ACC112 (cell line): ENCODE data around the gene ROS1.
"Not testable (repeated sequence)": the region's sequence is repeated elsewhere in the genome, so short reads cannot be mapped to it uniquely, and the experiment has no call there.

Source experiments
- H2AFZ ChIP-seq: fragments of 200-600 bp; sonication (generic); one replicate; pipeline ENCODE4 v1.6.0; 2017; ENCODE audit warnings: antibody characterized with exemption, low read length; ENCODE audit not compliant: unreplicated experiment
- H3K27ac ChIP-seq: fragments of 200-600 bp; sonication (generic); 2 replicates; pipeline ENCODE4 v1.5.1; 2014; ENCODE audit warnings: low read depth, mild to moderate bottlenecking, antibody characterized with exemption, low read length, moderate library complexity
- H3K27me3 ChIP-seq: fragments of 200-600 bp; sonication (generic); 2 replicates; pipeline ENCODE4 v1.6.1; 2014; ENCODE audit warnings: mild to moderate bottlenecking, antibody characterized with exemption, low read length, moderate library complexity, mixed read lengths; ENCODE audit not compliant: insufficient read depth
- H3K36me3 ChIP-seq: fragments of 200-600 bp; sonication (generic); 2 replicates; pipeline ENCODE4 v1.6.1; 2016; ENCODE audit warnings: mild to moderate bottlenecking, antibody characterized with exemption, low read length, moderate library complexity, mixed read lengths; ENCODE audit not compliant: insufficient read depth
- H3K4me1 ChIP-seq: fragments of 200-600 bp; sonication (generic); one replicate; pipeline ENCODE4 v1.6.1; 2016; ENCODE audit warnings: low read length, mixed read lengths; ENCODE audit not compliant: insufficient read depth, unreplicated experiment, control insufficient read depth
- H3K4me3 ChIP-seq: fragments of 200-600 bp; sonication (generic); 2 replicates; pipeline ENCODE4 v1.5.1; 2014; ENCODE audit warnings: mild to moderate bottlenecking, low read depth, low read length
- H3K79me2 ChIP-seq: fragments of 200-600 bp; sonication (generic); one replicate; pipeline ENCODE4 v1.6.0; 2016; ENCODE audit warnings: low read length; ENCODE audit not compliant: control insufficient read depth, unreplicated experiment, insufficient read depth

The ROS1 gene

GRCh38 chr6:117384659-117385058 is 41.1 kb downstream of the ROS1 start:
- Histone ChIP-seq H2AFZ (no peak overlapping the region), H3K27ac (no peak overlapping the region), H3K27me3 (no peaks in the 10 kb centered on the region), H3K79me2 (no peaks in the 10 kb centered on the region), H3K36me3 (no peaks in the 10 kb centered on the region), H3K4me3 (no peak overlapping the region), H3K4me1 (peaks cover 6% of the 10 kb centered on the region)

GRCh38 chr6:117381749-117382148 is 44.0 kb downstream of the ROS1 start:
- no peaks in the 10 kb centered on the region for H3K27me3 ChIP-seq
- H3K36me3 ChIP-seq = no peaks in the 10 kb centered on the region
- no peak overlapping the region for H3K4me3 ChIP-seq
- H2AFZ ChIP-seq = no peak overlapping the region
- no peaks in the 10 kb centered on the region for H3K79me2 ChIP-seq
- no peaks in the 10 kb centered on the region for H3K4me1 ChIP-seq
- H3K27ac ChIP-seq = no peak overlapping the region

GRCh38 chr6:117380298-117380697 is 45.4 kb downstream of the ROS1 start:
- Histone ChIP-seq H3K27me3 (no peaks in the 10 kb centered on the region), H3K4me1 (no peaks in the 10 kb centered on the region), H3K36me3 (no peaks in the 10 kb centered on the region), H3K79me2 (no peaks in the 10 kb centered on the region), H3K4me3 (no peak overlapping the region), H3K27ac (no peak overlapping the region), H2AFZ (no peak overlapping the region)

DNA sequence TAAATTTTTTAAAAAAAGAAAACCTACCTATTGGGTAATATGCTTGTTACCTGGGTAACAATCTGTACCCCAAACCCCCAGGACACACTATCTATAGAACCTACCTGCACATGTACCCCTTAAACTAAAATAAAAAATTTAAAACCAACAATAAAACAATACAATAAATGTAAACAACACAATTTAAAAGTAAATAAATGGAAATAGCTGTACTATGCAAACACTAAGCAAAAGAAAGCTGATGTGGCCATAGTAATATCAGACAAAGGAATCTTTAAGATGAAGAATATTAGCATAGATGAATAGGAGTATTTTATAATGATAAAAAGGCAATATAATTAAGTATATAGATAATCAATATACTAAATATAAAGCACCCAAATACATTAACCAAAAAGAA is 50.3 kb downstream of the ROS1 start:
- Histone ChIP-seq H3K36me3 (no peaks in the 10 kb centered on the region), H3K4me1 (no peaks in the 10 kb centered on the region), H3K4me3 (no peak overlapping the region), H3K27ac (no peak overlapping the region), H2AFZ (no peak overlapping the region), H3K27me3 (no peaks in the 10 kb centered on the region), H3K79me2 (no peaks in the 10 kb centered on the region)

DNA sequence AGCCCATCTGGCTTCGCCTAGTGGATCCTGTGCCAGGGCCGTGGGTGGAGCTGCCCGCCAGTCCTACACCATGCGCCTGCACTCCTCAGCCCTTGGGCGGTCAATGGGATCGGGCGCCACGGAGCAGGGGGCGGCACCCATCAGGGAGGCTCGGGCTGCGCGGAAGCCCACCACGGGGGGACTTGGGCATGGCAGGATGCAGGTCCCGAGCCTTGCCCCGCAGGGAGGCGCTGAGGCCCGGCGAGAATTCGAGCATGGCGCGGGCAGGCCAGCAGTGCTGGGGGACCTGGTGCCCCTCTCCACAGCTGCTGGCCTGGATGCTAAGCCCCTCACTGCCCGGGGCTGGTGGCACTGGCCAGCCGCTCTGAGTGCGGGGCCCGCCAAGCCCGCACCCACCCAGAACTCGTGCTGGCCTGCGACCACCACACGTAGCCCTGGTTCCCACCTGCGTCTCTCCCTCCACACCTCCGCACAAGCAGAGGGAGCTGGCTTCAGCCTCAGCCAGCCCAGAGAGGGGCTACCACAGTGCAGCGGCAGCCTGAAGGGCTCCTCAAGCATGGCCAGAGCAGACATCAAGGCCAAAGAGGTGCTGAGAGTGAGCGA is 52.4 kb downstream of the ROS1 start:
- Histone ChIP-seq H3K27ac (no peak overlapping the region), H3K79me2 (no peaks in the 10 kb centered on the region), H3K27me3 (no peaks in the 10 kb centered on the region), H3K36me3 (no peaks in the 10 kb centered on the region), H3K4me3 (no peak overlapping the region), H2AFZ (no peak overlapping the region), H3K4me1 (no peaks in the 10 kb centered on the region)

- not testable (repeated sequence) for H3K4me3 ChIP-seq
Observed at GRCh38 chr6:117372289-117372688, 53.5 kb downstream of the ROS1 start.

DNA sequence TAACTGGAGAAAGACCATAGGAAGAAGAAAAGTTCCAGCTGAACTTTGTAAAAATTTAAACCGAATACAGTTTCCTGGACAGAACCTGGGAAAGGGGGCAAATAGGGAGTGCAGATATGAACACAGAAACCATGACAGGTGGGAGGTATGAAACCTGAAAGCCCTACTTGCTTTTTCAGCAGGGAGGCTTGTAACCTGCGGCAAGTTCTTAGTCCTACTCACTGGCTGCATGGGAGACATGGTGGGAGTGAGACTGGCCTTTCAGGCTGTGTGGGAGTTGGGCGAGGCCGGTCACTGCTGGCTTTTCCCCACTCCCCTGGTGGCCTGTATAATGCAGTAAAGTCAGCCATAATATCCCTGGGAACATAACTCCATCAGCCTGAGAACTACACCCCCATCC is 54.2 kb downstream of the ROS1 start:
- no peak overlapping the region for H2AFZ ChIP-seq
- H3K4me1 ChIP-seq = no peaks in the 10 kb centered on the region
- no peak overlapping the region for H3K4me3 ChIP-seq
- no peaks in the 10 kb centered on the region for H3K27me3 ChIP-seq
- no peak overlapping the region for H3K27ac ChIP-seq
- no peaks in the 10 kb centered on the region for H3K79me2 ChIP-seq
- no peaks in the 10 kb centered on the region for H3K36me3 ChIP-seq

More at GRCh38 chr6:117372289-117372688, 53.5 kb downstream of the ROS1 start:
- not testable (repeated sequence) for H3K27ac ChIP-seq, H3K79me2 ChIP-seq, H3K27me3 ChIP-seq, H3K36me3 ChIP-seq, H3K4me1 ChIP-seq, H2AFZ ChIP-seq

DNA sequence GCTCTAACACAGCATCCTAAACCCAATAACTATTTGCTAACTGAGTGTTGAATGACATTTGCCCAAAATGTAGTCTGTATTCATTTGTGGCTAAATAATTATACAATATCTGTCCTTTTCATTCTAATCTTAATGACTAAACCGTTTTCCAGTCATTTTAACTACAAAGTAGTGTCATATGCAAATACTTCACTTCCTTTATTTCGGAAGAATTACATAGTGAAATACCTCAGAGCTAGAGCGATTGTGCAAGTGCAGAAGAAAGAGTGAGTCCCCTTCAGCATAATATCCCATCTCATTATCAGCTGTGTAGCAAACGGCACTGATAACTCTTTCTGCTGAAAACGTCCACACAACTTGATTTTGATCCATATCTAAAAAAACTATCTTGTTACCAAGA is 66.2 kb downstream of the ROS1 start:
- no peak overlapping the region for H2AFZ ChIP-seq
- no peak overlapping the region for H3K4me3 ChIP-seq
- H3K79me2 ChIP-seq = no peaks in the 10 kb centered on the region
- H3K4me1 ChIP-seq = no peaks in the 10 kb centered on the region
- no peak overlapping the region for H3K27ac ChIP-seq
- no peaks in the 10 kb centered on the region for H3K27me3 ChIP-seq
- no peaks in the 10 kb centered on the region for H3K36me3 ChIP-seq

DNA sequence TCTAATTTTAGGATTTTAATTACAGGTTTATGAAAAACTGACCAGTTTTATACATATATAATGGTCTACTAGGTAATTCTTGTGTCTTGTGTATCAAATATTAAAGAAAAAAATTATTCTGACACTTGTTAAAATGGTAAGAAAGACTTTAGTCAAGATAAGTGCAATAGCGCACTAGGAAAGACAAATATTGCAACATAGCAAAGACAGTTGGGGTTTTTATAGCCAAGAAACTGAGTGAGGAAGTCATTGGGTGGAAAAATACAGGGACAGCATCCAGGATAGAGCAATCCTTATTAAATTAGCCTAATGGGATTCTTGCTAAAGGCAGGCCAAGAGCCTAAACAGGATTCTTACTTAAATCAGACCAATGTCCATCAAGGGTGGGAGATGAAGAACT is 71.1 kb downstream of the ROS1 start:
- Histone ChIP-seq H3K4me3 (no peak overlapping the region), H3K27ac (no peak overlapping the region), H3K79me2 (no peaks in the 10 kb centered on the region), H3K4me1 (no peaks in the 10 kb centered on the region), H2AFZ (no peak overlapping the region), H3K36me3 (no peaks in the 10 kb centered on the region), H3K27me3 (no peaks in the 10 kb centered on the region)

DNA sequence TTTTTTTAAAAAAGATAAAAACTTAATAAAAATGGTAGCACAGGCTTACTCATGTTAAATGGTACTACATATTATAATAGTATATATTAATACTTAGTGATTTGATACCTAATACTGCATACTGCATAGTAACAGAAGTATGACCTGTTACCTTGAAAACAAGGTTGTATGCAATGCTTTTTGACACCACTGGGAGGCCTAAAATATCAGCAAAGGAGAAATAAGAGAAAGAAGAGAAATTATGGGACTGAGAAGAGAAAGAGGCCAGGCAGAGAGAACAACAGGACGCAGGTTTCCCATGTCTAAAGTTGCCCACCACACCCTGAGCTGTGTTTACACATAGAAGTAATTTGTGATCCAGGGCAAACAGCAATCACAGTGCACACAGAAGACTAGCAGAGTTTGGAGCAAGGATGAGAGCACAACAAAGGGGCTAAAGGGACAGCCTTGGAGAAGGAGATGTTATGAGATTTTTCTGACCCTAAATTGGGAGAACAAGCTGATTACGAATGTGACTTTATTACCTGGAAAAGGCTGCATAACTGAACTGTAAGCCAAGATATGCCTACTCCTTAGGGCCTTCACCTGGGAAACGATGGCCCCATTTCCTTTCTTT is 73.2 kb downstream of the ROS1 start:
- Histone ChIP-seq H3K27ac (no peak overlapping the region), H3K4me3 (no peak overlapping the region), H3K27me3 (no peaks in the 10 kb centered on the region), H3K4me1 (no peaks in the 10 kb centered on the region), H2AFZ (peak overlapping the region; percentile 66), H3K36me3 (no peaks in the 10 kb centered on the region), H3K79me2 (no peaks in the 10 kb centered on the region)

GRCh38 chr6:117351521-117351920 is 74.2 kb downstream of the ROS1 start:
- Histone ChIP-seq H3K27ac (no peak overlapping the region), H3K4me1 (peaks cover 3% of the 10 kb centered on the region), H3K27me3 (no peaks in the 10 kb centered on the region), H3K4me3 (no peak overlapping the region), H2AFZ (no peak overlapping the region), H3K79me2 (no peaks in the 10 kb centered on the region), H3K36me3 (no peaks in the 10 kb centered on the region)
